ENCODE results near the gene GLRX5.

DNA sequence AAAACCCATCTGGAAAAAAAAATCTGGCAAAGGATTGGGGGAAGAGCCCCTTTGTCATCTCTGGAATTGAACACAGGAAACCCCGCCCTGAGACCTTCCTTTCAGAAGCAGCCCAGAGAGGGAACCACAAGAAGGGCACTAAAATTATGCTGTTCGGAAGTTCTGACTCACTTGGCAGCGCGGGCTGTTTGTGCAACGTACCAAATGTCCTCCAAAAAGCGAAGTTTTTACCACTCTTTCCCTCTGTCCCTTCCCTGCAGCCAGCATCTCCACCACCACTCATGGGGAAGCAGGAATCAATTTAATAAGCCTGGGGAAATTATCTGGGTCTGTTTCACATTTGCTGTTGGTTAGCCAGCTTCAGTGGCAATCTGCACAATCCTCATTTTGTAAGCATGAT lies 15.2 kb upstream of the GLRX5 start:
- no peak for TF ChIP-seq CTCF (IDR thresholded peaks at IDR 0.05)
- TF ChIP-seq POLR2A (IDR thresholded peaks at IDR 0.05), result no peak
- no peak for TF ChIP-seq EP300 (IDR thresholded peaks at IDR 0.05)
- peak; percentile 14 to 81 (median 75) for TF ChIP-seq POLR2AphosphoS5 (IDR thresholded peaks at IDR 0.05)
